WTC11 (cell line): ENCODE data around the gene CMYA5. TPM values are rescaled to one million over a fixed set of nuclear protein-coding genes. Genes with fewer than 3 reads are reported as not detected.
A peak's percentile ranks its signal among the peaks of the same experiment; 100 is the strongest.

Source experiments
- ATAC-seq: fragments of 200-7000 bp; cut with Tn5 transposase; 2 replicates; pipeline ENCODE4 v1.10.0; 2021; ENCODE audit warnings: mild to moderate bottlenecking, moderate library complexity
- Bru-seq: library from RNA; stranded (reverse); fragments of 400-500 nt; gene quantifications from one replicate; lab custom pipeline; 2021; lab: Mats Ljungman, UMichigan
- CTCF ChIA-PET: fragments of 300-600 bp; sonication (Branson Sonifier 250); formaldehyde crosslinking; loops from one replicate; lab custom pipeline; 2021; ENCODE audit warnings: antibody characterized with exemption; lab: Charles Lee
- POLR2A ChIA-PET: fragments of 350-600 bp; sonication (Branson Sonifier 250); formaldehyde crosslinking; loops from one replicate; lab custom pipeline; 2021; ENCODE audit warnings: antibody characterized with exemption; lab: Charles Lee
- DNase-seq: peaks from one replicate; pipeline ENCODE4 v3.0.0; 2021; ENCODE audit warnings: low spot score
- H3K27ac Mint-ChIP-seq: 2 replicates; pipeline ENCODE4 v1.8.0; 2021; ENCODE audit warnings: mixed read lengths
- H3K27me3 Mint-ChIP-seq: 2 replicates; pipeline ENCODE4 v1.8.0; 2021; ENCODE audit warnings: low read depth, mild to moderate bottlenecking, moderate library complexity, mixed read lengths
- H3K36me3 Mint-ChIP-seq: 2 replicates; pipeline ENCODE4 v1.8.0; 2021; ENCODE audit warnings: mixed read lengths
- H3K4me1 Mint-ChIP-seq: 2 replicates; pipeline ENCODE4 v1.8.0; 2022; ENCODE audit warnings: mixed read lengths
- H3K4me3 Mint-ChIP-seq: 2 replicates; pipeline ENCODE4 v1.8.0; 2021; ENCODE audit warnings: mild to moderate bottlenecking, moderate library complexity, mixed read lengths
- H3K9me3 Mint-ChIP-seq: 2 replicates; pipeline ENCODE4 v1.8.0; 2021; ENCODE audit warnings: mixed read lengths
- FOXJ3 ChIP-seq: sonication (generic); formaldehyde crosslinking; IDR thresholded peaks from 2 replicates; pipeline ENCODE4 v1.9.0; 2021; ENCODE audit warnings: missing genetic modification reagents, mild to moderate bottlenecking, borderline replicate concordance
- GABPB1 ChIP-seq: sonication (generic); formaldehyde crosslinking; IDR thresholded peaks from 2 replicates; pipeline ENCODE4 v1.8.1; 2023; ENCODE audit warnings: mild to moderate bottlenecking, missing genetic modification reagents
- HMGA2 ChIP-seq: fragments of 250-450 bp; sonication (Bioruptor Pico); IDR thresholded peaks from 2 replicates; pipeline ENCODE4 v1.4.0; 2021; ENCODE audit warnings: mild to moderate bottlenecking, moderate library complexity
- MAX ChIP-seq: sonication (generic); formaldehyde crosslinking; IDR thresholded peaks from 2 replicates; pipeline ENCODE4 v1.8.0; 2022; ENCODE audit warnings: mild to moderate bottlenecking, missing genetic modification reagents
- OVOL2 ChIP-seq: fragments of 250-450 bp; sonication (Bioruptor Pico); IDR thresholded peaks from 2 replicates; pipeline ENCODE4 v1.9.0; 2021; ENCODE audit warnings: mild to moderate bottlenecking, borderline replicate concordance
- PRDM15 ChIP-seq: sonication (generic); formaldehyde crosslinking; IDR thresholded peaks from 2 replicates; pipeline ENCODE4 v1.8.0; 2022; ENCODE audit warnings: missing genetic modification reagents
- RELA ChIP-seq: sonication (generic); formaldehyde crosslinking; IDR thresholded peaks from 2 replicates; pipeline ENCODE4 v1.8.1; 2022; ENCODE audit warnings: missing genetic modification reagents, mild to moderate bottlenecking, borderline replicate concordance
- SMAD3 ChIP-seq: sonication (generic); formaldehyde crosslinking; IDR thresholded peaks from 2 replicates; pipeline ENCODE4 v1.8.0; 2022; ENCODE audit warnings: missing genetic modification reagents, mild to moderate bottlenecking, borderline replicate concordance
- TCF7 ChIP-seq: sonication (generic); formaldehyde crosslinking; IDR thresholded peaks from 2 replicates; pipeline ENCODE4 v1.8.0; 2022; ENCODE audit warnings: mild to moderate bottlenecking, low read depth, missing genetic modification reagents, moderate library complexity
- ZBTB43 ChIP-seq: sonication (generic); formaldehyde crosslinking; IDR thresholded peaks from 2 replicates; pipeline ENCODE4 v1.8.1; 2023; ENCODE audit warnings: mild to moderate bottlenecking, missing genetic modification reagents
- ZNF219 ChIP-seq: sonication (generic); formaldehyde crosslinking; IDR thresholded peaks from 2 replicates; pipeline ENCODE4 v1.8.0; 2023; ENCODE audit warnings: missing genetic modification reagents, mild to moderate bottlenecking, borderline replicate concordance
- ZNF263 ChIP-seq: sonication (generic); formaldehyde crosslinking; IDR thresholded peaks from 2 replicates; pipeline ENCODE4 v1.8.1; 2022; ENCODE audit warnings: low read depth, mild to moderate bottlenecking, moderate library complexity, missing genetic modification reagents
- ZNF512 ChIP-seq: sonication (generic); formaldehyde crosslinking; IDR thresholded peaks from 2 replicates; pipeline ENCODE4 v1.8.1; 2022; ENCODE audit warnings: missing genetic modification reagents, borderline replicate concordance
- ZNF671 ChIP-seq: fragments of 250-450 bp; sonication (Bioruptor Pico); IDR thresholded peaks from 2 replicates; pipeline ENCODE4 v1.8.0; 2021; ENCODE audit warnings: mild to moderate bottlenecking
- long read RNA-seq, 3 experiments: library from RNA in 1 of 3; library from capped mRNA in 1 of 3; library from polyadenylated mRNA in 1 of 3; unstranded in 2 of 3; stranded (forward) in 1 of 3; transcript quantifications; one replicate each; pipeline ENCODE4 v2.0.0, GENCODE V29; 2021
- total RNA-seq: library from RNA; stranded (reverse); gene quantifications from 3 replicates; pipeline ENCODE4 v1.2.3, GENCODE V29; 2021
- TF ChIP-seq, protein P1 (sequence below): sonication (generic); formaldehyde crosslinking; IDR thresholded peaks from 2 replicates; pipeline ENCODE4 v1.8.1; 2023; ENCODE audit warnings: mild to moderate bottlenecking, moderate library complexity, missing genetic modification reagents
- TF ChIP-seq, protein P2 (sequence below): fragments of 250-450 bp; sonication (Bioruptor Pico); IDR thresholded peaks from 2 replicates; pipeline ENCODE4 v1.9.0; 2021; ENCODE audit warnings: mild to moderate bottlenecking

The CMYA5 gene
- 0.98 to 1.2 TPM (median 1.1 TPM) in 3 replicates for total RNA-seq
- Bru-seq, nascent RNA = percentile 37 among the genes with signal in this experiment
- long read RNA-seq, experiment 1, partial matches to known transcripts = 0 of 1 reads
- long read RNA-seq, experiment 1, other reads (novel, unspliced or antisense) = 1 of 1 reads
- long read RNA-seq, experiment 2, partial matches to known transcripts = 0 of 3 reads
- long read RNA-seq, experiment 2, other reads (novel, unspliced or antisense) = 3 of 3 reads
- long read RNA-seq, experiment 3, partial matches to known transcripts = 4 of 6 reads
- long read RNA-seq, experiment 3, other reads (novel, unspliced or antisense) = 2 of 6 reads

DNA sequence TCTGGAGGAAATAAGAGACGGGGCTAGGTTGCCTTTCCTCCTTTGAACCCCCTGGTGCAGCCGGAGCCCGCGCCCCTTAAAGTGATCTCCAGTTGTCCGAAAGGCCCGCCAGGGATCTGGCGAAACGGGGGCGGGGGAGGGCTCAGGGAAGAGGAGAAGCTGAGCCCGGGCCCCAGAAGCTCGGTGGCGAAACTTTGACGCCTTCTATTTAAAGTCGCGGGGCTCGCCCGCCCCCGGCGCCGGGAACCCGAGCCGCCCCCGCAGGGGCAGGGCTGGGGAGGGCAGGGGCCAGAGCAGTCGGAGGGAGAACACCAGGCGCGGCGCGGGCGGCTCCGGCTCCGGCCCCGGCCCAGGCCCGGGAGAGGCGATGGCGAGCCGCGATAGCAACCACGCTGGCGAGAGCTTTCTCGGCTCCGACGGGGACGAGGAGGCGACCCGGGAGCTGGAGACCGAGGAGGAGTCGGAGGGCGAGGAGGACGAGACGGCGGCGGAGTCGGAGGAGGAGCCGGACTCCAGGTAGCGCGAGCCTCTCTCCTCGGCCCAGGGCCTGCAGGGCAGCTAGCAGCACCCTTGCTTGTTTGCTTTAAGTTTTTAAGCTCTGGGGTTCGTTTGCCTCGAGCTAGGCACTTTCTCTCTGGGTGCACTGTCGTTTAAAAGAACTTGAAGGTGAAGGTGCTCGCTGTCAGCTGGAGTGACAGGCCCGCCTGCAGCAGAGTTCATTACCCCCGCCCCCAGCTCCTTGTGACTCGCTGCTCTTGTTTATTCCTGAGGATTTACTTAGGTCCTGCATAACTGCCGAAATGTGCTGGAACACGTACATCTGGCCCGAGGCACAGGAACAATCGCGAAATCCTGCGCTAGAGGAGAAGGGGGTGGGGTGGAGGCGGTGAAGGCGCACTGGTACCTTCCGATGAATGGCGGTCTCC lies at the start of gene CMYA5:
TSS of gene CMYA5 (plus strand) at position 296 of the 926 bp plus-strand sequence. CDS start at position 368, 72 bp downstream.
- ChIA-PET CTCF (interaction anchor here (0.7 to 3.7 kb wide), 11 partner anchors 9 to 188 kb away, joined by 3 to 40 read pairs (median 3); no protein-coding TSS in a partner anchor), POLR2A (interaction anchor here (0.5 to 1.0 kb wide), 7 partner anchors 14 to 505 kb away, joined by 3 to 6 read pairs (median 4); no protein-coding TSS in a partner anchor)
- ATAC-seq (peak; percentile 76), DNase-seq (peak; percentile 70)
- Mint-ChIP-seq H3K27me3 (no peaks in the 10 kb centered on the region; the same call in 1 of the 2 replicates), H3K27ac (no peak within 1 kb of the TSS), H3K4me1 (peaks cover 31% of the 10 kb centered on the region), H3K4me3 (peak within 1 kb of the TSS; percentile 73), H3K36me3 (no peaks in the 10 kb centered on the region), H3K9me3 (peaks cover 9% of the 10 kb centered on the region)
- TF ChIP-seq ZNF263 (CRISPR knock-in tag) (peak; percentile 83; the same call in 1 of the 2 replicates), RELA (CRISPR knock-in tag) (no peak), MAX (CRISPR knock-in tag) (peak; percentile 51; the same call in 1 of the 2 replicates), PRDM15 (CRISPR knock-in tag) (peak; percentile 79), TCF7 (no peak)
- TF ChIP-seq, protein P1, sequence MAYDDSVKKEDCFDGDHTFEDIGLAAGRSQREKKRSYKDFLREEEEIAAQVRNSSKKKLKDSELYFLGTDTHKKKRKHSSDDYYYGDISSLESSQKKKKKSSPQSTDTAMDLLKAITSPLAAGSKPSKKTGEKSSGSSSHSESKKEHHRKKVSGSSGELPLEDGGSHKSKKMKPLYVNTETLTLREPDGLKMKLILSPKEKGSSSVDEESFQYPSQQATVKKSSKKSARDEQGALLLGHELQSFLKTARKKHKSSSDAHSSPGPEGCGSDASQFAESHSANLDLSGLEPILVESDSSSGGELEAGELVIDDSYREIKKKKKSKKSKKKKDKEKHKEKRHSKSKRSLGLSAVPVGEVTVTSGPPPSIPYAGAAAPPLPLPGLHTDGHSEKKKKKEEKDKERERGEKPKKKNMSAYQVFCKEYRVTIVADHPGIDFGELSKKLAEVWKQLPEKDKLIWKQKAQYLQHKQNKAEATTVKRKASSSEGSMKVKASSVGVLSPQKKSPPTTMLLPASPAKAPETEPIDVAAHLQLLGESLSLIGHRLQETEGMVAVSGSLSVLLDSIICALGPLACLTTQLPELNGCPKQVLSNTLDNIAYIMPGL (CRISPR knock-in tag) = peak; percentile 66

DNA sequence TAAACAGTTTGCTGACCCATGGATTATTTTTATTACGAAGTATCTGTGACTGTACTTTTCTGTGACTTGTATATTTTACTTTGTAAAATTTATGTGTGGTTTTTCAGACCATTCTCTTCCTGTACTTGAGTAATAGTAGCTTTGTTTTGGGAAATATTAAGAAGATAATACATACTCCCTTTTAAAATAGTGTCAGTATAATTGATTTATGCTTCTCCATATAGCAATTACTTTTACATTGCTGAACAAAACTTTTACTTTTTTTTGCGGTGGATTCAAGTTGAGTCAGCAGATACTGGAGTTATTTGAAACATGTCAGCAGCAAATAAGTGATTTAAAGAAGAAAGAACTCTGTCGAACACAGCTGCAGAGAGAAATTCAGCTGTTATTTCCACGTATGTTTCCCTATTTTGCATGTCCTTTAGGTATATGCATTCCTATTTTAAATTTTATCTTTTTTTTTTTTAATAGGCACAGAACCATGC lies 49.0 kb upstream of the CMYA5 start:
- DNase-seq (no peak), ATAC-seq (no peak)
- ChIA-PET POLR2A (no interaction called here), CTCF (no interaction called here)
- H3K9me3 Mint-ChIP-seq = no peaks in the 10 kb centered on the region
- no peak overlapping the region for H3K27ac Mint-ChIP-seq
- no peak for TF ChIP-seq HMGA2
- no peak for TF ChIP-seq FOXJ3 (CRISPR knock-in tag)
- TF ChIP-seq TCF7 = no peak
- TF ChIP-seq OVOL2 (CRISPR knock-in tag) = no peak
- TF ChIP-seq SMAD3 (CRISPR knock-in tag) = no peak
- no peaks in the 10 kb centered on the region for H3K27me3 Mint-ChIP-seq
- H3K4me1 Mint-ChIP-seq = 0 out of 2 replicates have a peak, but pooled peaks cover 5% of the 10 kb centered on the region
- peaks cover 12% of the 10 kb centered on the region for H3K36me3 Mint-ChIP-seq
- H3K4me3 Mint-ChIP-seq = no peak overlapping the region

DNA sequence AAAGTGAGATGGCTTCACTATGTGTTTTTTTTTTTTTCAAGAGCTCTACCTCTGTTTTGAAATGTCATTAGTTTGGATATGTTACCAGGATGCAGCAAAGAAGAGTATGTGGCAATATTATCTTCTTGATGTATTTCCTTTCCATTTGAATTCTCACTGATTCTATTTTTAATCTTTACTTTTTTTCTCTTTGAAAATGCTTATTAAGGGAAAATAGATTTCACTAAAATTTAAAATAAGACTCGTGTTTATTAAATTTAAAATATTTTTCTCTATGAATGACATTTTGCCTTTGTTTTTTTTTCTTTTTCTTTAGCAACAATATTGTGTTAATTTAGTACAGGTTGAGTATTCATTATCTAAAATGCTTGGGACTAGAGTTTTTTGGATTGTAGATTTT lies 48.2 kb upstream of the CMYA5 start:
- H3K4me1 Mint-ChIP-seq = 0 out of 2 replicates have a peak, but pooled peaks cover 5% of the 10 kb centered on the region
- POLR2A ChIA-PET = no interaction called here
- no peak overlapping the region for H3K27ac Mint-ChIP-seq
- H3K36me3 Mint-ChIP-seq = peaks cover 17% of the 10 kb centered on the region
- CTCF ChIA-PET = no interaction called here
- ATAC-seq = no peak
- DNase-seq = no peak
- H3K9me3 Mint-ChIP-seq = no peaks in the 10 kb centered on the region
- no peaks in the 10 kb centered on the region for H3K27me3 Mint-ChIP-seq
- no peak overlapping the region for H3K4me3 Mint-ChIP-seq
- TF ChIP-seq, protein P2, sequence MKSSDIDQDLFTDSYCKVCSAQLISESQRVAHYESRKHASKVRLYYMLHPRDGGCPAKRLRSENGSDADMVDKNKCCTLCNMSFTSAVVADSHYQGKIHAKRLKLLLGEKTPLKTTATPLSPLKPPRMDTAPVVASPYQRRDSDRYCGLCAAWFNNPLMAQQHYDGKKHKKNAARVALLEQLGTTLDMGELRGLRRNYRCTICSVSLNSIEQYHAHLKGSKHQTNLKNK (CRISPR knock-in tag) = no peak
- TF ChIP-seq ZNF512 (CRISPR knock-in tag) (no peak), GABPB1 (no peak), ZNF671 (CRISPR knock-in tag) (no peak), ZNF219 (CRISPR knock-in tag) (no peak), ZBTB43 (CRISPR knock-in tag) (no peak)
